Body of pancreas (tissue), 4 donors: ENCODE measurements around the gene TOMM7.

Experiments used
- POLR2A ChIP-seq, 3 donors: fragments of 450-650 bp; IDR thresholded peaks; one replicate each; pipeline ENCODE4 v1.6.1; 2016; ENCODE audit warnings: antibody characterized with exemption in 3 of 3, mild to moderate bottlenecking in 2 of 3
- TF ChIP-seq, protein P1 (sequence below), 7 experiments: fragments of 450-650 bp in 4 of 7; fragments of 200-600 bp in 3 of 7; sonication (generic) in 3 of 7; IDR thresholded peaks; one replicate each; pipeline ENCODE4 v1.5.1; 2016 to 2019; ENCODE audit warnings: antibody characterized with exemption in 7 of 7

- TF ChIP-seq, protein P1, sequence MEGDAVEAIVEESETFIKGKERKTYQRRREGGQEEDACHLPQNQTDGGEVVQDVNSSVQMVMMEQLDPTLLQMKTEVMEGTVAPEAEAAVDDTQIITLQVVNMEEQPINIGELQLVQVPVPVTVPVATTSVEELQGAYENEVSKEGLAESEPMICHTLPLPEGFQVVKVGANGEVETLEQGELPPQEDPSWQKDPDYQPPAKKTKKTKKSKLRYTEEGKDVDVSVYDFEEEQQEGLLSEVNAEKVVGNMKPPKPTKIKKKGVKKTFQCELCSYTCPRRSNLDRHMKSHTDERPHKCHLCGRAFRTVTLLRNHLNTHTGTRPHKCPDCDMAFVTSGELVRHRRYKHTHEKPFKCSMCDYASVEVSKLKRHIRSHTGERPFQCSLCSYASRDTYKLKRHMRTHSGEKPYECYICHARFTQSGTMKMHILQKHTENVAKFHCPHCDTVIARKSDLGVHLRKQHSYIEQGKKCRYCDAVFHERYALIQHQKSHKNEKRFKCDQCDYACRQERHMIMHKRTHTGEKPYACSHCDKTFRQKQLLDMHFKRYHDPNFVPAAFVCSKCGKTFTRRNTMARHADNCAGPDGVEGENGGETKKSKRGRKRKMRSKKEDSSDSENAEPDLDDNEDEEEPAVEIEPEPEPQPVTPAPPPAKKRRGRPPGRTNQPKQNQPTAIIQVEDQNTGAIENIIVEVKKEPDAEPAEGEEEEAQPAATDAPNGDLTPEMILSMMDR (IDR thresholded peaks at IDR 0.05), result no peak
- TF ChIP-seq POLR2A (IDR thresholded peaks at IDR 0.05), result no peak
Measured at GRCh38 chr7:22787951-22788350, 34.7 kb downstream of the TOMM7 start.
